M059J (cell line): ENCODE data around the gene TLE3. TPM values are rescaled to one million over a fixed set of nuclear protein-coding genes. Genes with fewer than 3 reads are reported as not detected.
A peak's percentile ranks its signal among the peaks of the same experiment; 100 is the strongest.

Experiments
- DNase-seq: peaks from one replicate; pipeline ENCODE4 v3.0.0-alpha.2; 2012; ENCODE audit warnings: low read depth
- total RNA-seq: library from RNA; depleted of rRNA; stranded (reverse); fragments of >200 nt; shearing (Covaris generic); gene quantifications from 2 replicates; pipeline ENCODE4 v1.2.3, GENCODE V29; 2014

TLE3 gene
- total RNA-seq, 1 experiment from 2014 or later: 6.4 TPM

DNA sequence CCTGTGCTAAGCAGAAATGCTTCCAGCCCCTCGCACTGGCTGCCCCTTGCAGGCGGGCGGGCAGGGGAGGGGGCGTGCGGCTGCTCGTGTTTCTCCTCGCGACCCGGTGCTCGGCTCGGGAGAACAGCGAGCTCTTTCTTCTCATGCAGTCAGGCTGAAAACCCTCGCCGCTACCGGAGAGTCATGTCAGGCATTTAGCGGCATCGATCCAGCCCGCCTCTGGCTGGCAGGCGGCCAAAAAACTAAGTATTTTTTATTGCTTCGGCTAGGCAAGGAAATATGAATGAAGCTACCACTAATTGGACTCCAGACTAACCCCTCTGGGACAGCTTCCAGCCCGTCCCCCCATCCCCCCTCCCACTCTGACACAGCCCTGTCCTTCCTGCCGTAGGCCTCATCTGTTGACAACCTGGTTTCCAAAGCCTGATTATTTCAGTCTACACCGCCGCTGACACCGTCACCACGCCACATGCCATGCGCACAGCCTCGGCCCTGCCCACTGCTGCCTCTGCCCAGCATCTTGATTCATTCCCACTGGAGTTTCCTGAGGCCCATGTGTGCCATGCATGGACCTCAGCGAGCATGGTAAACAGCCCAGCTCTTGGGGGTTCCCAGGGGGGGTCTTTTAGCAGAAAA is 35.3 kb downstream of the TLE3 start:
- DNase-seq: peak; percentile 86

DNA sequence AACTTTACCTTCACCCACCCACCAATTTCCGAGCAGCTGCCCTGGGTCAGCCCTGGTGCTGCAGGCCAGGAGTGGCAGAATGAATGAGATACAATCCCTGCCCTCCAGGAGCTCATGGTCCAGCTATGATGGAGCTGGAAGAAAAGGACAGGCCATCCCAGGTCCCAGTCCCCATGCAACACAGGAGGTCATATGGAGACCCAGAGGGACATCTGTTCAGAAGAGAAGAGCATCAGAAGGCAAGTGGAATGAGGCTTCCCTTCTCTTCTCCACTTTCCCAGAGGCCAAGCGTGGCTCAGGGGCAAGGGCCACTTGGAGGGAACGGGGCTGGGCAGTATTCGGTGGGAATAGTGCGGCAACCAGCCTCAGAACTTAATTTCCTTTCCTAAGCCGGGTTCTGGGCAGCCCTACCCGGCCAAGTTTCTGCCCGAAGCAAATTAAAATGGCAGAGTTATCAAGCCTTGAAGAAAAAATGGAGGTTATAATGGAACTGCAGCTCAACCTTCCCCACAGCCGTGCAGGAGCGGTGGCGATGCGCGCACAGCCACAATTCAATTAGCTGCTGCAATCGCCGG is 35.9 kb downstream of the TLE3 start:
- DNase-seq: no peak

DNA sequence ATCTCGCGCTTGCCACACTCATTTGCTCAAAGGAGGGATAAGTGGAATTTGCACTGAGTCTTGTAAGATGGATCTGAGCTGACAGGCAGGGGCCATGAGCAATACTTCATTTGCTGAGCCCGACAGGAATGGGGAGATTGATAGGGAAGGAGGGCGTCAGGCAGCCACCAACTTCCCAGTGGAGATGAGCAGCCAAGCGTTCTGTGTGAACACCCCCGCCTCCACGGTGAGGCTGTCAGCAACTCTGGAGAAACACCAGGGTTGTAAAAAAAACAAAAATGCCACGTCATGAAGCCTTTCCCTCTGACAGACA is 36.8 kb downstream of the TLE3 start:
- no peak for DNase-seq

GRCh38 chr15:70060214-70060992 is 37.3 kb downstream of the TLE3 start:
- no peak for DNase-seq

DNA sequence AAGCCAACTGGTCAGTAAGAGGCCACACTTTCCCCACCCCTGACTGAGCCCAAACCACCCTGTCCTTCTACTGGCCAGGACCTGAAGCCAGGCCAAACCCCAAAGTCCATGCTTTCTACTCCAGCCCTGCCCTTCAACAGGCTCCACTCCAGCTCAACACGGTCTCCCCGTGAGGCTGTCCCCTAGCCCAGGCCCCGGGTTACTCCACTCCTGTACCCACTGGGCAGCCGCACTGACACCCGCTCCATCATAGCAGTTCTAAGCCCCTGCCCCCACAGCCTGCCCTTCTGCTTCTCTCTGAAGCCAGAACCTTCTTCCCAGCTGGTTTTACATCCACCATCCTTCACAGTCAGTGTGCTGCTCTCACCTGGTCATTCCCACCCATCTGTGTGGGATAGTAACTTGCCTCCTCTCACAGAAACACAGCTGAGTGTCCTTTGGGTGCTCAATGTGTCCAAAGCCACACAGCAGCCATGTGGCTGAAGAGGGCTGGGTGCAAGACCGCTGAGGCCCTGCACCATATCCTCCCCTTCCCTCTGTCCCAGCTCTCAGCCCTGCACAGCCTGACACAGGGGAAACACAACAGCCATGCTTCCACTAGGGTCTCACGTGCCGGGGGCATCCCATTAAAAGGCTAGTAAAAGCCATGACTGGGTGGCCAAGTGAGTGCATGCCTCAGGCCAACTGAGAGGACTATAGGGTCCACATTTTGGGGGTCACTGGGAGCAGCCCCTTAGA is 38.1 kb downstream of the TLE3 start:
- no peak for DNase-seq

GRCh38 chr15:70058642-70059360 is 38.9 kb downstream of the TLE3 start:
- DNase-seq: no peak

DNA sequence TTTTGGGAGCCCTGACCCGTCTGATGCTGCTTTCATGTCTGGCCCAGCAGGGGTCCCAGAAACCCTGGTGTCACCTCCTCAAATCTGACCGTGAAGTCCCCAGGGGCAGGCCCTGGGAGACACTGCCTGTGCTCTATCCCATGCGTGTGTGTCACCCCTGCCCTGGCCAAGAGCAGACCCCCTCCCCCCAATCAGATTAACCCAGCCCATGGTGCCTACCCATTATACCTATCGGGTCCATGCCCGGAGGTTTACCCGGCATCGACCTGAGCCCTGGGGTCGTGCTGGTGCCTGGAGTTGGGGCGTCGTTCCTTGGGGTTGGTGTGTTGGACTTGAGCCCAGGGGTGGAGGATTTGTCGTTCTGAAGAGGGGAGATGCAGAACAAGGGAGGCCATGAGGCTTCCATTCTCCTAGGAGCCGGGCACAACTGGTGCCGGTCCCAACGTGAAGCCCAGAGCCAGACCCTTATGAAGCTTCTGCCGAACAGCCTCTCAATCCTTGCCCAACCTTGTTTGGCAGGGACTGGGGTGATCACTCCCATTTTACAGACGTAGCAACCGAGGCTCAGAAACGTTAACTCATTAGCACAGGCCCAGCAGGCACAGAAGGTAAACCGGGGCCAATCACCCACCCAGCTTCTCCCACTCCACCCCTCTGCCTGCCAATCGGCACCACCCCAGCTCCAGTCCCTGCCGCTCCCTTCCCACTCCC is 39.6 kb downstream of the TLE3 start:
- no peak for DNase-seq

- no peak for DNase-seq
Observed at GRCh38 chr15:70056091-70056680, 41.5 kb downstream of the TLE3 start.

DNA sequence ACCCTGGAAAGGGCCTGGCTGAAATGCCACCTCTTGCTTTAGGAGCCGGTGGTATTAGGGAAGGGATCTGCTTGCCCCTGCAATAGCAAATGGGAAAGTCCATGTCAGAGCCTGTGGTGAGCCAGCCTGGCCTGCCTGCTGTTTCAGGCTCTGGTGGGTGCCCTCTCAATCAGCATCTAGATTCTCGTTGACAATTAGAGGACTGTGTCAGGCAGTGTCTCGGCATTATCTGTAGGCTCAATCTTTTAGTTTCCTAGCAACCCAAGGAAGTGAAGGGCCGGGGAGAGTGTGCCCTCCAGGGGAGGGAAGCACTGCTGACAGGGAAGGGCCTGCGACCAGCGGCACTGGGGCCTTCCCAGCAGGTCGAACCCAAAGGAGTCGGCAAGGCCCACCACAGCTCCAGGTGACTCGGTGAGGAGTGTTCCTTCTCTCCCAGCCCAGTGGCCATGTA is 42.1 kb downstream of the TLE3 start:
- DNase-seq: peak; percentile 18

- no peak for DNase-seq
Observed at GRCh38 chr15:70054884-70055387, 42.8 kb downstream of the TLE3 start.

DNA sequence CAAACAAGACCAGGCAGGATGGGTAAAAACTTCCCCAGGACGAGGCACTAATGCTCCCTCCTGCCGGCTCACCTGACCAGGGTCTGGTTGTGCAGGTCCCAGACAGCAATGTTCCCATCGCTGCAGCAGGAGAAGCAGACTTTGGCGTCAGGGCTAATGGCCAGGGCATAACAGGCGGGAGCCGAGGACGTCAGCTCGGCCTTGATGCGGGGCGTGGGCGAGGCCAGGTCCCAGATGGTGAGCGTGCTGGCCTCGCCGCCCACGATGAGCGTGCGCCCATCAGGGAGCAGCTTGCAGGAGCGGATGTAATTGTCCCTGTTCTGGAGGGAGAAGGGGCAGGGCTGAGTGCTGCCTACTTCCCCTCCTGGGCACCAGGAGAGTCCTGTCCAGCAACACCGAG is 43.4 kb downstream of the TLE3 start:
- DNase-seq: no peak

- no peak for DNase-seq
Observed at GRCh38 chr15:70053716-70054229, 43.9 kb downstream of the TLE3 start.

DNA sequence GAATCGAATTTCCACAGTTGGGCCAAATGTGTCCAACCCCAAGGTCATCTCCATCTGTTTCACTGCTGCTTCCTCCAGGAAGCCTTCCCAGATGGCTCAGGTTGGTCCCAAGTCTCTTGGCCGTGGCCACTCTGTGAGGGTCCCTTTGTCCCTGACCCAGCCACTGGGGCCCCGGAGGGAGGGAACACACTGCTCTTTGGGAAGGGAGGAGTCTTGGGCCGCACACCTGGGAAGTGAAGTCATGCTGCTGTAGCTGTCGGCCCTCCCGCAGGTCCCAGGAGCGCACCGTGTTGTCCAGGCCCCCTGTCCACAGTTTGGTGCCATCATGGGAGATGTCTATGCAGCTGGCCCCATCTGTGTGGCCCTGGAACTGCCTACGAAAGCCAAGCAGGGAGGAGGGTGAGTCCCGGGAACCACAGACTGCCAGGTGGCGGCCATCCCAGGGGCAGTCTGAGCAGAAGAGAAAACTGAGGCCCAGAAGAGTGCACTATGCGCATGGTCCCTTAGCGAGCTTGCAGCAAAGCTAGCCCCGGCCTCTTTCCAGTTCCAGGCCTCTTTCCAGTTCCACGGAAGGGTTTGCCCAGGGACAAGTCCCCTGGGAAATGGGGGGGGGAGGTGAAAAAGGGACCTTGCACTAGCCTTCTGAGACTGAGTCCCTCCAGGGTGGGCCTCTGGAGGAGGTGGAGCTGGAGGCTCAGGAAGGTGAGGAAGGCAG is 44.6 kb downstream of the TLE3 start:
- no peak for DNase-seq

- DNase-seq: no peak
Observed at GRCh38 chr15:70051948-70052633, 45.6 kb downstream of the TLE3 start.

GRCh38 chr15:70050970-70051369 is 46.7 kb downstream of the TLE3 start:
- no peak for DNase-seq

- DNase-seq: no peak
Observed at GRCh38 chr15:70050441-70050840, 47.3 kb downstream of the TLE3 start.

GRCh38 chr15:70049701-70050301 is 47.9 kb downstream of the TLE3 start:
- no peak for DNase-seq
